Upper lobe of right lung (tissue), 1 donor: Measurements from ENCODE around the gene FANCE. TPM values are rescaled to one million over a fixed set of nuclear protein-coding genes. Genes with fewer than 3 reads are reported as not detected.
A peak's percentile ranks its signal among the peaks of the same experiment; 100 is the strongest.

ENCODE experiments used
- ATAC-seq: fragments of 200-7000 bp; cut with Tn5 transposase; one replicate; pipeline ENCODE4 v1.9.1; 2020; ENCODE audit warnings: mild to moderate bottlenecking, moderate library complexity
- DNase-seq: peaks from one replicate; pipeline ENCODE4 v3.0.0-alpha.2; 2020
- H3K27ac ChIP-seq: fragments of 200-600 bp; one replicate; pipeline ENCODE4 v1.8.0; 2022
- H3K27me3 ChIP-seq: fragments of 200-600 bp; one replicate; pipeline ENCODE4 v1.8.0; 2022; ENCODE audit warnings: mild to moderate bottlenecking
- H3K36me3 ChIP-seq: fragments of 200-600 bp; one replicate; pipeline ENCODE4 v1.8.0; 2022
- H3K4me1 ChIP-seq: fragments of 200-600 bp; one replicate; pipeline ENCODE4 v1.8.0; 2022
- H3K4me3 ChIP-seq: fragments of 200-600 bp; one replicate; pipeline ENCODE4 v1.8.0; 2022; ENCODE audit warnings: mild to moderate bottlenecking
- H3K9me3 ChIP-seq: fragments of 200-600 bp; one replicate; pipeline ENCODE4 v1.8.0; 2022
- CTCF ChIP-seq: fragments of 200-600 bp; IDR thresholded peaks from one replicate; pipeline ENCODE4 v1.8.0; 2022; ENCODE audit warnings: antibody characterized with exemption
- intact Hi-C: fragments of 100-400 bp; cut with DNase I; formaldehyde crosslinking; loops from one replicate; pipeline ENCODE4 v1.11.0; 2022
- total RNA-seq: library from RNA; stranded (reverse); fragmentation: NEBNext Ultra II Directional; extraction: Animal tissue kit (Norgen Biotek cat#: 25700); gene quantifications from one replicate; pipeline ENCODE4 v1.2.1, GENCODE V29; 2021
- donor health status: DM: no; HTN: yes; CAD: no; lungs with severe emphysema.

FANCE gene
- total RNA-seq, 1 donor from 2014 or later: 10.4 TPM

DNA sequence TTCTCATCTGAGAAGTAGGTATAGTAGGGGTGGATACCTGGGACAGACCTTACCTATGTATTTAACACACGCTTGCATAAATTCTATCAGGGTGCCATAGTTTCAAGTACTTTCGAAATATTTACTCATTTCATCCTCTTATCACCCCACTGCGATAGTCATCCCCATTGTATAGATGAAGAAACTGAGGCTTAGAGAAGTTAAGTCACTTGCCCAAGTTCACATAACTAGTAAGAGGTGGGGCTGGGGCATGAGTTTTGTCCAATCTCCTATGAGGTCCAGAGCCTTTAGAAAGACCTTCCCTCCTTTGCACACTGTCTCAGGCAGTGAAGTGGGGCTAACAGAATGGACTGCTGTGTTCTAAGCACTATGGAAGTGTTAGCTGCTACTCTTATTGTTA is 54.4 kb downstream of the FANCE start:
- no peak for DNase-seq
- Histone ChIP-seq H3K27ac (no peak overlapping the region), H3K36me3 (no peaks in the 10 kb centered on the region), H3K9me3 (no peaks in the 10 kb centered on the region), H3K4me1 (no peaks in the 10 kb centered on the region), H3K4me3 (no peak overlapping the region), H3K27me3 (peaks cover 24% of the 10 kb centered on the region)
- intact Hi-C loops: no loop called here
- no peak for ATAC-seq
- no peak for TF ChIP-seq CTCF

- Histone ChIP-seq H3K27ac (no peak overlapping the region), H3K27me3 (peaks cover 29% of the 10 kb centered on the region), H3K4me3 (no peak overlapping the region), H3K9me3 (no peaks in the 10 kb centered on the region), H3K4me1 (no peaks in the 10 kb centered on the region), H3K36me3 (no peaks in the 10 kb centered on the region)
- no peak for TF ChIP-seq CTCF
- intact Hi-C loops: no loop called here
- DNase-seq: no peak
- ATAC-seq: no peak
Observed at GRCh38 chr6:35507221-35507620, 55.1 kb downstream of the FANCE start.

DNA sequence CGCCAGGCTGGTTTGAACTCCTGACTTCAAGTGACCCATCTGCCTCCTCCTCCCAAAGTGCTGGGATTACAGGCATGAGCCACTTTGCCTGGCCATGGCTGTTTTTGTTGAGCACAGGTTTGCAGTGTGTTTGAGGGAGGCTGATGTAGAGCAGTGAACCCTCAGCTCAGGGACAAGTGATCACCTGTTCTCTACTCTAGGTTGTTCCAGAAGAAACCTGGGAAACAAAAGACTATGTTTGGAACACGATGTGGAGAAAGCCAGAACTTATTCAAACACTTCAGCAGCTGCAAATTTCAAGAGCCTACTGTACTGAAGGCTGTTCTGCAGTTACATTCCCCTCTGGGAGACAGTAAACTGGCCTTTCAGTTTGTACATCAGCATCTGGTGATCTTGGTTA is 55.9 kb downstream of the FANCE start:
- no peak overlapping the region for H3K4me3 ChIP-seq
- intact Hi-C loops: no loop called here
- H3K36me3 ChIP-seq: no peaks in the 10 kb centered on the region
- ATAC-seq (peak; percentile 61), DNase-seq (no peak)
- no peaks in the 10 kb centered on the region for H3K9me3 ChIP-seq
- TF ChIP-seq CTCF: no peak
- no peak overlapping the region for H3K27ac ChIP-seq
- no peaks in the 10 kb centered on the region for H3K4me1 ChIP-seq
- H3K27me3 ChIP-seq: peaks cover 31% of the 10 kb centered on the region

- intact Hi-C loops: no loop called here
- Histone ChIP-seq H3K36me3 (no peaks in the 10 kb centered on the region), H3K4me3 (no peak overlapping the region), H3K4me1 (no peaks in the 10 kb centered on the region), H3K27ac (no peak overlapping the region), H3K9me3 (no peaks in the 10 kb centered on the region), H3K27me3 (peaks cover 31% of the 10 kb centered on the region)
- DNase-seq: no peak
- ATAC-seq: no peak
- no peak for TF ChIP-seq CTCF
Observed at GRCh38 chr6:35508542-35508941, 56.4 kb downstream of the FANCE start.

- intact Hi-C loops: no loop called here
- Histone ChIP-seq H3K4me3 (no peak overlapping the region), H3K36me3 (no peaks in the 10 kb centered on the region), H3K27ac (no peak overlapping the region), H3K4me1 (no peaks in the 10 kb centered on the region), H3K27me3 (peaks cover 31% of the 10 kb centered on the region), H3K9me3 (no peaks in the 10 kb centered on the region)
- no peak for DNase-seq
- no peak for TF ChIP-seq CTCF
- no peak for ATAC-seq
Observed at GRCh38 chr6:35510916-35511561, 58.9 kb downstream of the FANCE start.

GRCh38 chr6:35511562-35511941 is 59.4 kb downstream of the FANCE start:
- Histone ChIP-seq H3K4me1 (no peaks in the 10 kb centered on the region), H3K4me3 (no peak overlapping the region), H3K36me3 (no peaks in the 10 kb centered on the region), H3K9me3 (no peaks in the 10 kb centered on the region), H3K27me3 (peaks cover 31% of the 10 kb centered on the region), H3K27ac (no peak overlapping the region)
- DNase-seq: no peak
- TF ChIP-seq CTCF: no peak
- no peak for ATAC-seq
- intact Hi-C loops: no loop called here
